Transverse colon (tissue), 4 donors: ENCODE measurements around the gene DHCR24.

Source experiments
- CTCF ChIP-seq, 5 experiments: fragments of 200-600 bp in 3 of 5; fragments of 450-650 bp in 2 of 5; sonication (generic) in 3 of 5; IDR thresholded peaks; 1 replicate in 2 of 5; 2 replicates in 3 of 5; pipeline ENCODE4 v1.5.1; 2016 to 2017; ENCODE audit warnings: antibody characterized with exemption in 5 of 5, inconsistent platforms in 3 of 5, mild to moderate bottlenecking in 2 of 5, moderate library complexity in 1 of 5
- POLR2A ChIP-seq: fragments of 450-650 bp; IDR thresholded peaks from one replicate; pipeline ENCODE4 v1.6.1; 2016; ENCODE audit warnings: antibody characterized with exemption, mild to moderate bottlenecking, moderate library complexity
- POLR2AphosphoS5 ChIP-seq, 3 donors: sonication (generic); formaldehyde crosslinking; IDR thresholded peaks; one replicate each; pipeline ENCODE4 v1.6.1; 2016; ENCODE audit warnings: antibody characterized with exemption in 3 of 3

GRCh38 chr1:54809496-54810074 lies 77.4 kb downstream of the DHCR24 start:
- TF ChIP-seq POLR2A (no peak), POLR2AphosphoS5 (IDR thresholded peaks at IDR 0.05) (no peak), CTCF (IDR thresholded peaks at IDR 0.05) (no peak)
